Brain pericyte (primary cell): ENCODE measurements around the gene ST3GAL3.

ENCODE experiments used
- DNase-seq: peaks from one replicate; pipeline ENCODE4 v3.0.0-alpha.2; 2012; ENCODE audit warnings: low read depth, low spot score

The ST3GAL3 gene

GRCh38 chr1:43912607-43913006 lies 205.3 kb downstream of the ST3GAL3 start:
- no peak for DNase-seq

DNA sequence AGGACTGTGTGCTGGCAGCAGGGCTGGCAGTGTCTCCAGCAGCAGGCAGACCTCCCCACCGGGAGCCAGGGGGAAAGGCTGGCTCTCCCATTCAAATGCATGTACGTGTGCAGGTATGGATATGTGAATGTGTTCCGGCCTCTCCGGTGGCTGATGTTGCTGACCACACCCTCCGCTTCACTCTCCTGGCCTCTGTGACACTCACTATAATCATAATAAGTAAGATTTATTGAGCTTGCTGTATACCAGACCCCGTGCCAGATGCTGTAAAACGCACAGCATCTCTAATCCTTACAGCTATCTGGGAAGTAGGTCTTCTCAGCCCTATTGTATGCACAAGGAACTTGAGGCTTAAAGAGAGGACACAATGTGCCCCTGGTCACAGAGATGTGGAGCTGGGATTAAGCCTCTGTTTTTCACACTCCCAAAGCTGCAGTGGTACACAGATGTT lies 205.7 kb downstream of the ST3GAL3 start:
- DNase-seq = no peak

- DNase-seq = no peak
Observed at GRCh38 chr1:43913666-43914360, 206.5 kb downstream of the ST3GAL3 start.

- DNase-seq = no peak
Observed at GRCh38 chr1:43914576-43915525, 207.5 kb downstream of the ST3GAL3 start.

GRCh38 chr1:43919906-43920305 lies 212.6 kb downstream of the ST3GAL3 start:
- no peak for DNase-seq

- DNase-seq = no peak
Observed at GRCh38 chr1:43921022-43921421, 213.7 kb downstream of the ST3GAL3 start.

- no peak for DNase-seq
Observed at GRCh38 chr1:43924516-43924915, 217.2 kb downstream of the ST3GAL3 start.

DNA sequence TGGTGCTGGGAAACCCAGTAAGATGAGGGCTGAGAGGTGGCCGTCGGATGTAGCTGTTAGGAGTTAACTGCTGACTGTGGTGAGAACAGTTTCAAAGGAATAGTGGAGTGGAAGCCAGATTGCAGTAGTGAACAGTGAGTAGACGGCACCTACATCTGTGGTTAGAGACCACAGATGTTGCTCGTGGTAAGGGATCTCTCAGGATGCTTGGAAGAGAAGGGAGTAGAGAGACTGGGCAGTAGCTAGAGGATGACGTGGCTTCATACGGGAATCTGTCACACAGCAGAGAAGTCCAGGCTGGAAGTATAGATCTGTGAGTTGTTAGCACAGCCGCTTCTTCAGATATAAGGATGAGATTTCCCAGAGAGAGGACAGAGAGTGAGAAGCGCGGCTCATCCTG lies 218.5 kb downstream of the ST3GAL3 start:
- DNase-seq = no peak

GRCh38 chr1:43930168-43930948 lies 223.0 kb downstream of the ST3GAL3 start:
- no peak for DNase-seq

DNA sequence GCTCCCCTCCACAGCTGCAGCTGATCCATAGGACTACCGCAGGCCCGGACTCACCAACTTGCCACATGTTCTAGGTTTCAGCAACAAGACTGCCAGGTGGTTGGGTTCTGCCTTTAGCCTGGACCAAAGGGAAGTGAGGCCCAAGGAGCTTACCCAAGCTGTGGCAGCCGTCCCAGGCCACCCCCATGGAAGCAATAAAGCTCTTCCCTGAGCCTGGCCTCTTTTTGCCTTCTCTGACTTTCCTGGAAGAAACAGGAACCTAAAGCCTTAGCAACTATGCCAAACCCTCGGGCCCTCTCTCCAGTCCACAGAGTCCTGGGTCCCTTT lies 223.6 kb downstream of the ST3GAL3 start:
- no peak for DNase-seq

- no peak for DNase-seq
Observed at GRCh38 chr1:43931711-43932660, 224.7 kb downstream of the ST3GAL3 start.

GRCh38 chr1:43932786-43933385 lies 225.6 kb downstream of the ST3GAL3 start:
- DNase-seq = no peak

GRCh38 chr1:43933386-43934100 lies 226.2 kb downstream of the ST3GAL3 start, which contains the start of gene ARTN:
TSS of gene ARTN (plus strand) at chr1:43933801. CDS start at chr1:43935657, 1,856 bp downstream.
- DNase-seq = no peak

DNA sequence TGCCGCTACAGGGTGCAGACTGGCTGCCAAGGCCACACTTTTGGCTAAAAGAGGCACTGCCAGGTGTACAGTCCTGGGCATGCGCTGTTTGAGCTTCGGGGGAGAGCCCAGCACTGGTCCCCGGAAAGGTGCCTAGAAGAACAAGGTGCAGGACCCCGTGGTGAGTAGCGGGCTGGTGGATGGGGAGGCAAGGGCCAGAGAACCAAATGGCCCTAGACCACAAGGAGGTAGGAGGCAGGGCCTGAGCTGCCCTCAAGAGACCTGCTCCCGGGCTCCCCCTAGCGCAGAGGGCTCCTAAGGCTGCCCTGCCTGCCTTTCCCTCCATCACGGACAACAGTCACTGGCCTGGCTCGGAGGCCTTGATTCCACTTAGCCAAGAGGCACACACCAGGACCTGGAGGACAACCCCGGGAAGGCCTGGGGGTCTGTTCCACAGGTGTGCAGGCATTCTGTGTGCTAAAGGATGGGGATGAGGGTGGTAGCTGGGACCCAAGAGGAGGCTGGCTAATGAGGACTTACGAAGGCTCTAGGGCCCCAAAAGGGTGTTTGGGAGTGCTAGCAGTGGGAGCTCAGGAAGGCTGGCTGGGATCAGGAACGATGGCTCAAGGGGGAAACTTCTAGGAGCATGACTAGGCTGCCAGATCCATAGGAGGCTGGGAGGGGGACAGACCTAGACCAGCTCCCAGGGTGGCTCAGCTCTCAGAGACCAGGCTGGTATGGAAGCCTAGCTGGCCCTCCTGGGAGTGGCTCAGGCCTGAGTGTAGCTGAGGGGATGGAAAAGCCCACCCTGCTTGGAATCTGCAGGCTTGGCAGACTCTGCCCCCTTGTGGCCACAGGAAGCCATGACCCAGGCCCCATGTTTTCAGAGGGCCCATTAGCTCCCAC lies 227.0 kb downstream of the ST3GAL3 start:
- DNase-seq = no peak

- no peak for DNase-seq
Observed at GRCh38 chr1:43934986-43935324, 227.6 kb downstream of the ST3GAL3 start.

- DNase-seq = no peak
Observed at GRCh38 chr1:43935711-43936427, 228.5 kb downstream of the ST3GAL3 start.

GRCh38 chr1:43936431-43937151 lies 229.3 kb downstream of the ST3GAL3 start:
- no peak for DNase-seq
